ENCODE data around the gene SLC38A2.

SLC38A2 gene

GRCh38 chr12:46363582-46364299, 8.8 kb downstream of the SLC38A2 start:
- H3K27ac ChIP-seq (ENCODE audit: insufficient read depth, low read length, poor library complexity, severe bottlenecking) = no peak overlapping the region

GRCh38 chr12:46362895-46363581, 9.5 kb downstream of the SLC38A2 start:
- H3K9me3 ChIP-seq (ENCODE audit: control insufficient read depth, low read length) = no peaks in the 10 kb centered on the region
- DNase-seq = no peak
- no peak overlapping the region for H3K27ac ChIP-seq (ENCODE audit: insufficient read depth, low read length, poor library complexity, severe bottlenecking)
- peaks cover 7% of the 10 kb centered on the region for H3K4me1 ChIP-seq (ENCODE audit: control insufficient read depth, insufficient read depth, low read length, poor library complexity, severe bottlenecking)
- H3K4me3 ChIP-seq (ENCODE audit: insufficient read depth, low read depth, low read length, poor library complexity, severe bottlenecking) = no peak overlapping the region
- no peaks in the 10 kb centered on the region for H3K27me3 ChIP-seq (replicated peaks; ENCODE audit: control insufficient read depth, insufficient read depth, low read length, poor library complexity, severe bottlenecking)
- peaks cover 93% of the 10 kb centered on the region for H3K36me3 ChIP-seq (ENCODE audit: control insufficient read depth, insufficient read depth, low read length)

More at GRCh38 chr12:46363582-46364299, 8.8 kb downstream of the SLC38A2 start:
- no peaks in the 10 kb centered on the region for H3K9me3 ChIP-seq (ENCODE audit: control insufficient read depth, low read length)
- peaks cover 98% of the 10 kb centered on the region for H3K36me3 ChIP-seq (ENCODE audit: control insufficient read depth, insufficient read depth, low read length)
- peaks cover 14% of the 10 kb centered on the region for H3K4me1 ChIP-seq (ENCODE audit: control insufficient read depth, insufficient read depth, low read length, poor library complexity, severe bottlenecking)
- H3K4me3 ChIP-seq (ENCODE audit: insufficient read depth, low read depth, low read length, poor library complexity, severe bottlenecking) = no peak overlapping the region
- no peaks in the 10 kb centered on the region for H3K27me3 ChIP-seq (replicated peaks; ENCODE audit: control insufficient read depth, insufficient read depth, low read length, poor library complexity, severe bottlenecking)
- DNase-seq = no peak

GRCh38 chr12:46361667-46362034, 10.9 kb downstream of the SLC38A2 start:
- no peaks in the 10 kb centered on the region for H3K9me3 ChIP-seq (ENCODE audit: control insufficient read depth, low read length)
- DNase-seq = no peak
- no peak overlapping the region for H3K27ac ChIP-seq (ENCODE audit: insufficient read depth, low read length, poor library complexity, severe bottlenecking)
- H3K4me1 ChIP-seq (ENCODE audit: control insufficient read depth, insufficient read depth, low read length, poor library complexity, severe bottlenecking) = no peaks in the 10 kb centered on the region
- peaks cover 79% of the 10 kb centered on the region for H3K36me3 ChIP-seq (ENCODE audit: control insufficient read depth, insufficient read depth, low read length)
- no peak overlapping the region for H3K4me3 ChIP-seq (ENCODE audit: insufficient read depth, low read depth, low read length, poor library complexity, severe bottlenecking)
- no peaks in the 10 kb centered on the region for H3K27me3 ChIP-seq (replicated peaks; ENCODE audit: control insufficient read depth, insufficient read depth, low read length, poor library complexity, severe bottlenecking)

- H3K36me3 ChIP-seq (ENCODE audit: control insufficient read depth, insufficient read depth, low read length) = peaks cover 73% of the 10 kb centered on the region
- no peaks in the 10 kb centered on the region for H3K27me3 ChIP-seq (replicated peaks; ENCODE audit: control insufficient read depth, insufficient read depth, low read length, poor library complexity, severe bottlenecking)
- no peaks in the 10 kb centered on the region for H3K4me1 ChIP-seq (ENCODE audit: control insufficient read depth, insufficient read depth, low read length, poor library complexity, severe bottlenecking)
- H3K4me3 ChIP-seq (ENCODE audit: insufficient read depth, low read depth, low read length, poor library complexity, severe bottlenecking) = no peak overlapping the region
- no peak for DNase-seq
- no peaks in the 10 kb centered on the region for H3K9me3 ChIP-seq (ENCODE audit: control insufficient read depth, low read length)
- H3K27ac ChIP-seq (ENCODE audit: insufficient read depth, low read length, poor library complexity, severe bottlenecking) = no peak overlapping the region
These were observed 11.5 kb downstream of the SLC38A2 start for GRCh38 chr12:46360908-46361666.

GRCh38 chr12:46360370-46360769, 12.2 kb downstream of the SLC38A2 start:
- Histone ChIP-seq H3K4me3 (ENCODE audit: insufficient read depth, low read depth, low read length, poor library complexity, severe bottlenecking) (no peak overlapping the region), H3K4me1 (ENCODE audit: control insufficient read depth, insufficient read depth, low read length, poor library complexity, severe bottlenecking) (no peaks in the 10 kb centered on the region), H3K9me3 (ENCODE audit: control insufficient read depth, low read length) (no peaks in the 10 kb centered on the region), H3K36me3 (ENCODE audit: control insufficient read depth, insufficient read depth, low read length) (peaks cover 66% of the 10 kb centered on the region), H3K27ac (ENCODE audit: insufficient read depth, low read length, poor library complexity, severe bottlenecking) (no peak overlapping the region), H3K27me3 (replicated peaks; ENCODE audit: control insufficient read depth, insufficient read depth, low read length, poor library complexity, severe bottlenecking) (no peaks in the 10 kb centered on the region)
- DNase-seq = no peak

- Histone ChIP-seq H3K4me3 (ENCODE audit: insufficient read depth, low read depth, low read length, poor library complexity, severe bottlenecking) (no peak overlapping the region), H3K27ac (ENCODE audit: insufficient read depth, low read length, poor library complexity, severe bottlenecking) (no peak overlapping the region), H3K9me3 (ENCODE audit: control insufficient read depth, low read length) (no peaks in the 10 kb centered on the region), H3K27me3 (replicated peaks; ENCODE audit: control insufficient read depth, insufficient read depth, low read length, poor library complexity, severe bottlenecking) (no peaks in the 10 kb centered on the region), H3K4me1 (ENCODE audit: control insufficient read depth, insufficient read depth, low read length, poor library complexity, severe bottlenecking) (no peaks in the 10 kb centered on the region), H3K36me3 (ENCODE audit: control insufficient read depth, insufficient read depth, low read length) (peaks cover 60% of the 10 kb centered on the region)
- DNase-seq = no peak
These were observed 12.8 kb downstream of the SLC38A2 start for GRCh38 chr12:46359667-46360280.

GRCh38 chr12:46358791-46359666, 13.5 kb downstream of the SLC38A2 start:
- Histone ChIP-seq H3K27ac (ENCODE audit: insufficient read depth, low read length, poor library complexity, severe bottlenecking) (no peak overlapping the region), H3K4me3 (ENCODE audit: insufficient read depth, low read depth, low read length, poor library complexity, severe bottlenecking) (no peak overlapping the region), H3K9me3 (ENCODE audit: control insufficient read depth, low read length) (no peaks in the 10 kb centered on the region), H3K27me3 (replicated peaks; ENCODE audit: control insufficient read depth, insufficient read depth, low read length, poor library complexity, severe bottlenecking) (no peaks in the 10 kb centered on the region), H3K36me3 (ENCODE audit: control insufficient read depth, insufficient read depth, low read length) (peaks cover 53% of the 10 kb centered on the region), H3K4me1 (ENCODE audit: control insufficient read depth, insufficient read depth, low read length, poor library complexity, severe bottlenecking) (no peaks in the 10 kb centered on the region)
- DNase-seq = no peak

- Histone ChIP-seq H3K4me3 (ENCODE audit: insufficient read depth, low read depth, low read length, poor library complexity, severe bottlenecking) (no peak overlapping the region), H3K27ac (ENCODE audit: insufficient read depth, low read length, poor library complexity, severe bottlenecking) (no peak overlapping the region), H3K27me3 (replicated peaks; ENCODE audit: control insufficient read depth, insufficient read depth, low read length, poor library complexity, severe bottlenecking) (no peaks in the 10 kb centered on the region), H3K36me3 (ENCODE audit: control insufficient read depth, insufficient read depth, low read length) (peaks cover 45% of the 10 kb centered on the region), H3K9me3 (ENCODE audit: control insufficient read depth, low read length) (no peaks in the 10 kb centered on the region), H3K4me1 (ENCODE audit: control insufficient read depth, insufficient read depth, low read length, poor library complexity, severe bottlenecking) (no peaks in the 10 kb centered on the region)
- DNase-seq = no peak
These were observed 14.3 kb downstream of the SLC38A2 start for GRCh38 chr12:46358325-46358700.
